Type B pancreatic cell (in vitro differentiated cells): ENCODE data around the gene PPM1F. TPM values are rescaled to one million over a fixed set of nuclear protein-coding genes. Genes with fewer than 3 reads are reported as not detected.

Experiments
- DNase-seq: peaks from one replicate; pipeline ENCODE4 v3.0.0; 2021; ENCODE audit warnings: mixed read lengths; ENCODE audit not compliant: unreplicated experiment; ENCODE audit errors: extremely low spot score
- H3K27ac Mint-ChIP-seq: 2 replicates; pipeline ENCODE4 v1.8.0; 2021; ENCODE audit warnings: mild to moderate bottlenecking, mixed read lengths
- H3K27me3 Mint-ChIP-seq: 2 replicates; pipeline ENCODE4 v1.8.0; 2021; ENCODE audit warnings: mixed read lengths
- H3K36me3 Mint-ChIP-seq: 2 replicates; pipeline ENCODE4 v1.8.0; 2021; ENCODE audit warnings: mixed read lengths
- H3K4me1 Mint-ChIP-seq: one replicate; pipeline ENCODE4 v1.8.0; 2021; ENCODE audit warnings: mixed read lengths; ENCODE audit not compliant: unreplicated experiment
- H3K4me3 Mint-ChIP-seq: 2 replicates; pipeline ENCODE4 v1.8.0; 2021; ENCODE audit warnings: mild to moderate bottlenecking, mixed read lengths
- H3K9me3 Mint-ChIP-seq: 2 replicates; pipeline ENCODE4 v1.8.0; 2021; ENCODE audit warnings: mixed read lengths
- CTCF ChIP-seq: fragments of 200-600 bp; sonication (generic); conservative IDR thresholded peaks from 2 replicates; pipeline ENCODE4 v1.5.0; 2021; ENCODE audit warnings: antibody characterized with exemption, mild to moderate bottlenecking
- total RNA-seq: library from RNA; stranded (reverse); gene quantifications from 2 replicates; pipeline ENCODE4 v1.2.1, GENCODE V29; 2021; ENCODE audit warnings: low replicate concordance

The PPM1F gene
- total RNA-seq, 1 donor from 2014 or later, result 25.1 TPM

- no peak for TF ChIP-seq CTCF
- Mint-ChIP-seq H3K9me3 (no peaks in the 10 kb centered on the region), H3K27me3 (no peaks in the 10 kb centered on the region), H3K4me3 (no peak overlapping the region), H3K4me1 (peaks cover 11% of the 10 kb centered on the region), H3K36me3 (no peaks in the 10 kb centered on the region), H3K27ac (no peak overlapping the region)
- no peak for DNase-seq
These were observed 30.9 kb downstream of the PPM1F start for GRCh38 chr22:21921729-21922128.

GRCh38 chr22:21921184-21921721 is 31.4 kb downstream of the PPM1F start:
- Mint-ChIP-seq H3K27me3 (no peaks in the 10 kb centered on the region), H3K4me3 (no peak overlapping the region), H3K36me3 (no peaks in the 10 kb centered on the region), H3K27ac (no peak overlapping the region), H3K4me1 (peaks cover 12% of the 10 kb centered on the region), H3K9me3 (no peaks in the 10 kb centered on the region)
- TF ChIP-seq CTCF, result no peak
- no peak for DNase-seq

GRCh38 chr22:21920341-21921183 is 32.1 kb downstream of the PPM1F start:
- Mint-ChIP-seq H3K4me3 (no peak overlapping the region), H3K27me3 (no peaks in the 10 kb centered on the region), H3K27ac (no peak overlapping the region), H3K36me3 (no peaks in the 10 kb centered on the region), H3K9me3 (no peaks in the 10 kb centered on the region), H3K4me1 (peaks cover 8% of the 10 kb centered on the region)
- DNase-seq, result no peak
- TF ChIP-seq CTCF, result no peak

- Mint-ChIP-seq H3K36me3 (no peaks in the 10 kb centered on the region), H3K9me3 (no peaks in the 10 kb centered on the region), H3K4me3 (no peak overlapping the region), H3K4me1 (peaks cover 8% of the 10 kb centered on the region), H3K27ac (no peak overlapping the region), H3K27me3 (no peaks in the 10 kb centered on the region)
- DNase-seq, result no peak
- TF ChIP-seq CTCF, result no peak
These were observed 32.9 kb downstream of the PPM1F start for GRCh38 chr22:21919526-21920307.

- Mint-ChIP-seq H3K9me3 (no peaks in the 10 kb centered on the region), H3K4me1 (peaks cover 8% of the 10 kb centered on the region)
These were observed 34.0 kb downstream of the PPM1F start for GRCh38 chr22:21918466-21919185.

More at GRCh38 chr22:21918466-21919185, 34.0 kb downstream of the PPM1F start:
- no peaks in the 10 kb centered on the region for H3K27me3 Mint-ChIP-seq
- H3K36me3 Mint-ChIP-seq, result no peaks in the 10 kb centered on the region
- no peak overlapping the region for H3K27ac Mint-ChIP-seq
- no peak for TF ChIP-seq CTCF
- no peak overlapping the region for H3K4me3 Mint-ChIP-seq
- no peak for DNase-seq
